GM11168 (cell line): Measurements from ENCODE around the gene FHDC1.

ENCODE experiments used
- in situ Hi-C: fragments of 300-500 bp; cut with MboI; formaldehyde crosslinking; loops from one replicate; pipeline ENCODE4 v1.12.0; 2022; ENCODE audit warnings: low sequenced_read_pairs; ENCODE audit not compliant: unreplicated experiment

FHDC1 gene

DNA sequence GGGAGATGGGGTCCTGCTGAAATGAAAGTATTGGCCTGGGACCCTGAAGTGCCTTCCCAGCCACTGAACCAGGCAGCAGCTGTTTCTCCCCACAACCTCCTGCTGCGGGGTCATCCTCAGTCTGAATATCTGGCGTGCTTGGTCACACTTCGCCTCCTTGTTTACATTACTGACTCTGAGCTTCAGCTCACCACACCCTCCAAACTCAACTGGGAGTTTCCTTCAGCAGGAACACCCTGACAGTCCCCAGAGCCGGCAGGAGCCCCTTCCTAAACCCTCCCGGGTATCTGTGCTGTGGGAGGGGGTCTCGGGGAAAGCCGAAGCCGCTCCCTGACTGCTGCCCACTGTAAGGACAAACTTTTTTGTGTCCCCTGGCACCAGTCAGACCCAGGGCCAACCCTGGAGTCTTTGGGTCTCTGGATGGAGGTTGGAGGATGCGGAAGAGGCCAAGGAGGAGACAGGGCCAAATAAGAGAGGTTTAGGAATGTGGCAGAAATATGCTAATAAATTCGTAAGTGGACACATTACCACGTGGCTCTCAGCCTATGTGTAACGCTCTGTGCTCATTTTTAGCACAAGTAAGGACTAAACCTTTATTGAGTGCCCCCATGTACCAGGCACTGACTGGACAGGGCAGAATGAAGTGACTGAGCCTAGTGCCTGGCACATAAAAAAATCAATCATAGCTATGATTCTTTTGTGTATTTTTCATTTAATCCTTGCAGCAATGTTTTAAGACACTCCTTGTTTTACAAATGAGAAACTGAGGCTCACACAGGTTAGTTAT is 20.7 kb downstream of the FHDC1 start:
- in situ Hi-C loops = no loop called here

DNA sequence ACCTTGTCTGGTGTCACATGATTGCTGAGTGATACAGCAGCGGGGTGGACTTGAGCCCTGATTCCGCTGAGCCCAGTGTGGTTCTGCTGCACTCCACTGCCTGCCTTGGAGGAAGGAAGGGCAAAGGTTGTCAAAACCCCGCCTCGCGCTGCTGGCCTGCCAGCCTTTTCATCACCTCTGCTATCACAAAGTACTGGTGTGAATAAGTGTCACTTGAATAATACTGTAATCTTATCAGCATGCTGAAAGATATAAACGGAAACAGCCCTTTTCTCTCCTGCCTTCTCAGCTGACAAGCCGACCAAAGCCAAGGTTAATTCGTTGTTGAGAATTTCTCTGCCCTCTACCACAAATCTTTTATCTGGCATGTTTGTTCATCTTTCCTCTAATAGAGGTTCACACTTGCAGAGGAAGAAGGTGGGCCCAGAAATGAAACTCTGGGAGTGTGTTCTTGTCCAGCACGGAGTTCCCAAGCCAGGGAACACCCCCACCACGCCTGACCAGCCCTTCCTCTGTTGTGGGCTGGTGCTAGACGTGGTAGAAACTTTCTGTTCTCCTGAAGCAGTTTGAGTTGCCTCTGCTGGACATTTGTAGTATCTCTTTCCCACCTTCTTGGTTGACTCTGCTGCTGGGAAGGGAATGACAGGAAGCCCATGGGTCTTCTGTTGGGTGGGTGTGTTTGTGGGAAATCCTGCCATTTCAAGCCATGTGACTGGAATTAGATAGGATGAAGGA is 21.5 kb downstream of the FHDC1 start:
- in situ Hi-C loops = no loop called here

DNA sequence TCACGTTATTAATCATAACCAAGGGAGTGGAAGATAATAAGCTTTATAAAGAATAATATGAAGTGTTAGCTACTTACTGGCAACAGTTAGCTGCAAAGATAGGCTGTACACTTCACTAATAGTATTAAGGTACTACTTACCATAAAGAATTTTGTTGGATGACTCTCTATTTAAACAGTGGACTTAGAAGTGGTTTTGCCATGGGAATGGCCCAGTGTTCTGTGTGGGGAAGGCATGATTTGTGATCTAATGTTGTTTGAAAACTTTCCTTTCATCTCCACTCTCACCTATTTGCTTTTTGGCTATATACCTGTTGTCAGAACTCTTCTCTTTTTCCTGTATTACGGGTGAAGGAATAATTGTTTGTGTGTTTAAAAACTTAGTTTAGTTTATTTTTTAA is 23.0 kb downstream of the FHDC1 start:
- in situ Hi-C loops = no loop called here

DNA sequence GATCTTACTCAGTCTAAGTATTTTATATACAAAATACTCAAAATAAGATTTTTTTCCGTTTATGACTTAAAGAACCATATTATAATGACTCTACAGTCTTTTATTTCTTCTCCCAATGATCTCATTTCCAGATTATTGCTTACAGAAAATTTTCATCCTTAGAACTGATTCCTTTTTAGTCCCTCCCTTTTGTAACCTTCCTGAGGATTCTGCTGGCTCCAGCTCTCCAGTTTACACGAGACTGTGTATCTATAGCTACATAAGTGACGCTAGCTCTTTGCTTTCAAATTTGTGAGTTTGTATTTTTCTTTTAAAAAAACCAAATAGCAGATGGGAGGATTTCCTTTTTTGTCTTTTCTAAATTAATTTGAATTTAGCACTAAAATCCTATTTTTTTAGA is 24.0 kb downstream of the FHDC1 start:
- in situ Hi-C loops = no loop called here

DNA sequence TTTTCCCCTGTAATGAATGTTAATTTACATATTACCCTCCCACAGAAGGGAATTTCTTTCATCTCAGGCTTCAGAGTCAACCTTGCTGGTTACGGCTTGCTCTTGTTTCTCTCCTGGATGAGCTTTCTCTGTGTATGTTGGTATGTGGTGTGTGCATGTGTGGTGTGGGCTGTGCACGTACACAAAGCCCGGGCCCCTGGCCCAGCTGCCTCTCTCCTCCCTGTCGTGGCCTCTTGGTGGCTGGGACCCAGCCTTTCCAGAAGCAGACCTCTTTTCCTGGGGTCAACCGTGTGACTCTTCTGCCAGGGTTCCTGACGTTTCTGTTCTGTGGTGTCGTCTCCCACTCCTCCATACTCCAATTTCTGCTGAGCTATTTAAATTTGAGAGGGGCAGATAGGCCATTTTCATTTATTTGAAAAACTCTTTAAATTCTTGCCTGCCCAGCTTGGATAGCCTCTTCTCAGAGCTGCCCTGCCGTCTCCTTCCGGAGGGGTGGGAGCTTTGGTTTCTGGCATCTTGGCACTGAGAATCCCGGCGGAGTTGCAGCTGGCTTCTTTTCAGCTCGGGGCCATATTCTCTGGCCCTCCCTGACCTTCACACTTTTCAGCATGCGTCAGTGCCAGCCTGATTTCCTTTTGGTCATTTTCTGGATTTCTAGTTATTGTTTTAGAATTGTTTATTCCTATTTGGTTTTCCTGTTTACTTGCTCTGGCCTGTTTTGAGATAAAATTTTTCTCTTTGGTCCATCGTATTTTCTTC is 25.1 kb downstream of the FHDC1 start:
- in situ Hi-C loops = no loop called here

DNA sequence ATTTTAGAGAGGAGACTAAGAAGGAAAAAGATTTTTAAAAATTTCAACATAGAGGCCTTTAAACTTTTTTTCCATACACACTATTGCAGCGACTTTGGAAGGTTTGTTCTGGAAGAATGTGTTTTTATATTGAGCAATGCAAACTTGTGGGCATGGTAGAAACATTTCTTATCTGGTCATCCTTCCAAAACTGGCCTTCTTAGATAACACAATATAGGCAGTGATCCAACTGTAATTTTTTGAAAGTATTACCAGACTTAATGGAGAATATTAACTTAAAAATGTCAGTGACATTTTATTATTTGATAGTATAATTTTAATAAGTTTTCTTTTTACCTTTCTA is 25.6 kb downstream of the FHDC1 start:
- in situ Hi-C loops = no loop called here

DNA sequence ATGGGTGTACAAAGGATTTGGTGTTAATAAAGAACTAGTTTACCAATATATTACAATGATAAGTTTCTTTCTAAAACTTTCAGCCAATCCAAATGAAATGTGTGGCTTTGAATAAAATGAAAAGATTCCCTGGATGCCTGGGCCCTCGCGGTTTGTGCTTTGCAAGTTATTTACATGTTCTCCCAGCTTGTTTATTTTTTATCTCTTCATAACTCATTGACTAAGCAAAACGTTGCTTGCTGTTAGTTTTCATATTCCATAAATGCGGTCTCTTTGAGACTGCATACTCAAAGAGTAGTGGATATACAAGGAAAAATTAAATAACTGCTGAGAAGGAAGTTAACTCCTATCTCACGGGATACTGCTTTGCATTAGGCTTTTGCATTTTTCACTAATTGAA is 26.0 kb downstream of the FHDC1 start:
- in situ Hi-C loops = no loop called here

DNA sequence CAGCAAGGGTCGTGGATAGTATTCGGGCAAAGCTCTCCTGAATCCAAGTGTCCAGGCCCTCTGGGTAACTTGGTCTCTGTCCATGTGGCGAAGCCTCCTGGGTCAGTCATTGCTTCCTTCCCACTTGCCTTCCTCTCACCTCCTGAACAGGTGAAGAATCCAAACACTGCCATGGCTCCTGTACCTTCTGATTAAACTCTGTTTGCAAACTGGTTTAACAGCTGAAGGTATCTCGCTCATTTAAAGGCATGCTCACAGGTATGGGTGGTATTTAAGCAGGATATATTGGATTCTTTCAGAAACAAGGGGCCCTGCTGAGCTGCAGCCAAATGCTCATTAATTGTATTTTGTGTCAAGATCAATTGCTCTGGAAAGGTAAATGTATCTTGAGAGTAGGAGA is 28.2 kb downstream of the FHDC1 start:
- in situ Hi-C loops = no loop called here

DNA sequence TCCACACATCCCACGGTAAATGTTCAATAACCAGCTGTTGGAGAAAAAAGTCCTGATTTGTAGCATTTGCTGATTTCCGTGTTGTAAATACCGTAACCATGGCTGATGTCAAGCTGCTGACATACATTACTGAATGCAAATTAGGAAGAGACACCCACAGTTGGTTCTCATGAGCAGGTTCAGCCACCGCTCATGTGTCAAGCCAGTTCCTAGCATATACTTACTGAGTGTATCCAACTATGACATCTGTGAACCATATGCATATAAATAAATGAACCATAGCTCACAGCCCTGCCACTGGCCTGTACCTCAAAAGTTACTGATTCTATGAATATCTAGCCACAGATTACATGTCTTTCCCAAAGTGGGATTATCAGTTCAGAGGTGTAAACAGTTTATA is 29.5 kb downstream of the FHDC1 start:
- in situ Hi-C loops = no loop called here

DNA sequence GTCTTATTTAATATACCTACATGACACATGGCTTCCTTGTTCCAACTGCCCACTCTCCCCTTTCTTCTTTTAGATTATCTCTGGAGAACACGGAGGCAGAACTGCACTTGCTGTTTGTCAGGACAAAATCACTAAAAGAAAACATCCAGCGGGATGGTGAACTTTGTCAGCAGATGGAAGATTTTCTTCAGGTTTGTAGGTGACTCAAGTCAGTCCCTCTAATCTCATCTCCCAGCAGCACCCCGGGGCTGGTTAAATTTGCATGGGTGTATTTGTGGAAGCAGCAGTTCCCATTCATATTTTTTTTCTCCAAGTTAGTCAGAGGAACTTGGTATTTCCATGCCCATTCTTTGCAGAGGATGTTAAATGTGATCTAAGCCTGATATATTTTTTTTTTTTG is 31.8 kb downstream of the FHDC1 start:
- in situ Hi-C loops = no loop called here

DNA sequence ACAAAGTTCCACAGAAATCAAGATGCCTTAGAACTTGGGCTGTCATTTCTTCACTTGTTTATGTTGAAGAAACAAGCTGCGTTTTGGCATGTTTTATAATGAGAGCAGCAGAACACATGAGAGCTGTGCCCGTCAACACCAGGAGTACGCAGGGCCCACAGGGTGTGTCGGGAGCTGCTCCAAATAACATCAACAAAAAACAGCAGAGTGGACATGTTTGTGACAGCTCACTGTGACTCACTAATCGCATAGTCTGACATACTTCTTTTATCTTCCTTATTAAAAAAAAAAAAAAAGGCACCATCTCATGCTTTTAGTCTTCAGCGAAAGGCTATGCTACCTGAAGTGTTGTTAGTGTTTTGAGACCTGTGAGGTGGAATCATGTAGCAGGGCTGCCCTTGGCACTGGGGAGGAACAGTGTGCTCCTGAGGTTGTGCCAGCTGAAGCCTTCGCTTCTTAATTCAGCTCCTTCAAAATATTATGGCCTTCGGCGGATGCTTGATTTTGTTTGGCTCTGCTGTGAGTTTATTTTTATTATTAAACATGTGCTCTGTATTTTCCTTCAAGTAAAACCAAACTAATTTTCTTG is 32.8 kb downstream of the FHDC1 start:
- in situ Hi-C loops = no loop called here

DNA sequence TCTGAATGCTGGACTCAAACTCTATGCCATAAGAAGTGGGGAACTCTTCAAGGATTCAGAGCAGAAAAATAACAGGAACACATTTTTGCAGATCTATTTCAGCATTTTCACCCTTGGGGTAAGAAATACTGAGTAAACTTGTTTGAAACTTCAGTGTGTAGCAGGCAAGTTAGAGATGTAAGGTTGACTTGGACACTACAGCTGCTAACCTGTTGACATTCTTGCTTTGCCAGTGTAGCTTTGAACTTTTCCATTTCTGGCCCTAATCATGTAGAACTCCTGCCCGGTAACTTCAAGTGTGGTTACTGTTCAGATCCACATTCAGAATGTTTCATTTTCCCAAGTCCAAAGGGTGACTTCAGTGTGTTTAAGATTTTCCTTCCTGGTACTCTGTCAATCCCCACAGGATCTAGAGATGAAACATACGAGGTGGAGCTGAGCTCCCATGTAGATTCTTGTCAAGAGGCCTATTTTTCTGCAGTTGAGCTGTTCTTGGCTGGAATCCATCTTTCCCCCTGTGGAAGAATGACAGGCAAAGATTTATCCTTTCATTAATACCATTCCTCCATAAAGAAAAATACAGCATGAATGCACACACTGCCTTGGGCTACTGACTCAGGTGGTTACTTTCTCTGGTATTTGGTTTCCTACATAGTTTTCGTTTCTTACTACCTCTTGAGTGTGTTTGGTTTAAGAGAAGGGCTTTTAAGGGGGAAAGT is 34.1 kb downstream of the FHDC1 start:
- in situ Hi-C loops = no loop called here

DNA sequence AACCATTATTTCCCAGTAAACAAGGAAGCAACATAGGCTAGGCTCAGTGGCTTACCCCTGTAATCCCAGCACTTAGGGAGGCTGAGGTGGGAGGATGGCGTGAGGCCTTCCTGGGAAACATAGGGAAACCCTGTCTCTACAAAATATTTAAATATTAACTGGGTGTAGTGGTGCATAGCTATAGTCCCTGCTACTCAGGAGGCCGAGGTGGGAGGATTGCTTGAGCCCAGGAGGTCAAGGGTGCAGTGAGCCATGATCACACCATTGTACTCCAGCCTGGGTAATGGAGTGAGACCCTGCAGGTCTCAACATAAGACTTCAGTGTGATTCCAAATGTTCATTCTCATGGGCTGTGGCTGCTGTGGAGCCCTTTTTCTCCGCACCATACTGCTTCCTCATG is 34.9 kb downstream of the FHDC1 start:
- in situ Hi-C loops = no loop called here

DNA sequence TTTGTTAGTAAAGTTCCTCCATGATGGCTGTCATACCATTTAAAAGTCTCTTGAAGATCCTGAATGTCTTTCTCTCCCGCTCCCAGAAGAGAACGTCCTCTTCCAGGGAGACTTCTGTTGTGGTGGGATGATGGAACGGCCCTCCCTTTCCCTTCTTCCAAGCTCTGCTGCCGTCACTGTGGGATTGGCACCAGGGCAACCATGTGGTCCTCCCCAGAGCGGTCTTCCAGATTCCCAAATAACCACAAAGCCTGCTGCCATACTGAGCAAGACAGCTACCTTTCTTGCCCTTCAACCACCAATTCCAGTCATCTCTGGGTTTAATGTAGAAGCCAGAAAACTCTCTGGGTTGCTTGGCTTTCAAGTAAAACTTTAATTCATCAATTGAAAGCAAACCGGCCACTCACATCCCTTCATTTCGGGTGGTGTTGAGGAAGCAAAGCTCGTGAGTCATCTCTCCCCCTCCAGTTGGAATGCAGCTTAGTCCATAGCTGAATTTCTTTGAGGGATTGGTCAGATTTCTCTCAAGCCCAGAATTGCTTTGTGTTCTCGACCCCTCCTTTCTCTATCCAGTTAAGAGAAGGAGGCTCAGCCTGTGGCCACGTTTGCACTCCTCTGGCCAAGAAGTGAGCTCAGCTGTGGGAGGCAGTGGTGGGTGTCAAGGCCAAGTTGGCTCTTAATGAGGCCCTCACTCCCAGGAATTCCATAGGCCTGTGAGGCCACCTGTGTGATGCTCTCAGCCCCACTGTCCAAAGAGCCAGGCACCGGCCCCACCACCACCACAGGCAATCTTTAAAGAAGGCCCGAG is 36.9 kb downstream of the FHDC1 start:
- in situ Hi-C loops = no loop called here

DNA sequence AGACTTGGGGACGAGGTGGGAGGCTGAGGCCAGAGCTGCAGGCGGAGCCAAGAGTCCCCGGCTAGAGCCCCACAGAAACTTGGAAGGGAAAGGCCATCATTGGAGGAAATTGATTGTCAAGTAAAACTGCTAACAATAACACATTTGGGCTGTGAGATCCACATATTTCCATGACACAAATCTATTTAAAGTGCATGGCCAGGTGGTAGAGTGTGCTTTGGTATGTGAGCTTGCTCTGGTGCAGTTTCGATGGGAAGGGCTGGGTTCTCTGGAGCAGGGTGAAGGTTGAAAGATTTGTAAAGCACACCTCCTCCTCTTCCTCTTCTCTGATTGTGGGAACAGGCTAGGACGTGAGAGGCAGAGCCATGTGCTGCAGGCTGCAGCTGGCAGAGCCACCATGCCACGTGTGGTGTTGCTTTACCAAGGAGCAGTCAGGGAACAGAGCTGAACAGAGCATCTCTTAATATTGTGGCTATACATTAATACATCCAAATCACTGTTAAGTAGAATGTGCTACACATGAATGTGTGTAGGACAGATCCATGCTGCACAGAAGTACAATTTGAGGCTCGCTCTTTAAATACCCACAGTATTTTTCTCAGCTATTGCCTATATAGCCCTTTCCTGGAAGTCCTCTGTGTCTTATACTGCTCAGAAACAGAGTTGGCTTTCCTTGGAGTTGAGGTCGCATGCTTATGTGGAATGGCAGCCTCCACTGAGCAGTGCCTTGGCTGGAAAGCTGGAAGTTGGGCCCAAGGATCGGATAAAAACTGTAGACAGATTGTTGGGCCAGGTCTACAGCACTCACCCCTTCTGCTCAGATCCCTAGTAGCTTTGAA is 37.7 kb downstream of the FHDC1 start:
- in situ Hi-C loops = no loop called here

DNA sequence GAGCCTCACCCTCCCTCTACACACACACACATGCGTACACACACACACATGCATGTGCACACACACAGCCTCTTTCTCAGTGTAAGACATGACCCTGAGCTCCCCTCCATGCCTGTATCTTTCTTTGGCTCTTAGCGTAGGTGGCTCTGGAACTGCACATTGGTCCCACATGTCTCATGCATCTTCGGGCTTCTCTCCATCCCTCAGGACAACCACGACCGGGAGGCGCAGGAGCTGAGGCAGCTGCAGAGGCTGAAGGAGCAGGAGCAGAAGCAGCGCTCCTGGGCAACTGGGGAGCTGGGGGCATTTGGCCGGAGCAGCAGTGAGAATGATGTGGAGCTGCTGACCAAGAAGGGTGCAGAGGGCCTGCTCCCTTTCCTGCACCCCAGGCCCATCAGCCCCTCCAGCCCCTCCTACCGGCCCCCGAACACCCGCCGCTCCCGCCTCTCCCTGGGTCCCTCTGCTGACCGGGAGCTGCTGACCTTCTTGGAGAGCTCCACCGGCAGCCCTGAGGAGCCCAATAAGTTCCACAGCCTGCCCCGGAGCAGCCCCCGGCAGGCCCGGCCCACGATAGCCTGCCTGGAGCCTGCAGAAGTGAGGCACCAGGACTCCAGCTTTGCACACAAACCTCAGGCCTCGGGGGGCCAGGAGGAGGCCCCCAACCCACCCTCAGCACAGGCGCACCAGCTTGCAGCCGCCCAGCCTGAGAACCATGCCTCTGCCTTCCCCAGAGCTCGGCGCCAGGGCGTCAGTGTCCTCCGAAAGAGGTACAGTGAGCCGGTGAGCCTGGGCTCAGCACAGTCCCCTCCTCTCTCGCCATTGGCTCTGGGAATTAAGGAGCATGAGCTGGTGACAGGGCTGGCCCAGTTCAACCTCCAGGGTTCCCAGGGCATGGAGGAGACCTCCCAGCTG is 38.6 kb downstream of the FHDC1 start:
- in situ Hi-C loops = no loop called here

DNA sequence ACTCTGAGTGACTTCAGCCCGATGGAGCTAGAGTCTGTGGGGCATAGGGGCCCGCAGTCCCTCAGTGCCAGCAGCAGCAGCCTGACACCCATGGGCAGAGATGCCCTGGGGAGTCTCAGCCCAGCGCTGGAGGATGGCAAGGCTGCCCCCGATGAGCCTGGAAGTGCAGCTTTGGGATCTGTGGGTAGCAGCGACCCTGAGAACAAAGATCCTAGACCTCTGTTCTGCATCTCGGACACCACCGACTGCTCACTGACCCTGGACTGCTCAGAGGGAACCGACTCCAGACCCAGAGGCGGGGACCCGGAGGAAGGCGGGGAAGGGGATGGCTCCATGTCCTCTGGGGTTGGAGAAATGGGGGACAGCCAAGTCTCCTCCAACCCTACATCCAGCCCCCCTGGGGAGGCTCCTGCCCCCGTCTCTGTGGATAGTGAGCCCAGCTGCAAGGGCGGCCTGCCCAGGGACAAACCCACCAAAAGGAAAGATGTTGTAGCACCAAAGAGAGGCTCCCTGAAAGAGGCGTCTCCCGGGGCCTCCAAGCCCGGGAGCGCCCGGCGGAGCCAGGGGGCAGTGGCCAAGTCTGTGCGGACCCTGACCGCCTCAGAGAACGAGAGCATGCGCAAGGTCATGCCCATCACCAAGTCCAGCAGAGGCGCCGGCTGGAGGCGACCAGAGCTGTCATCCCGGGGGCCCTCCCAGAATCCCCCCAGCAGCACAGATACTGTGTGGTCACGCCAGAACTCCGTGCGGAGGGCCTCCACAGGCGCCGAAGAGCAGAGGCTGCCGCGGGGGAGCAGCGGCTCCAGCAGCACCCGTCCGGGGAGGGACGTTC is 39.5 kb downstream of the FHDC1 start:
- in situ Hi-C loops = no loop called here
